Measurements from ENCODE around the gene C1orf53.
"Not testable (repeated sequence)": the region's sequence is repeated elsewhere in the genome, so short reads cannot be mapped to it uniquely, and the experiment has no call there.

The C1orf53 gene

GRCh38 chr1:197902454-197903195, at the start of gene C1orf53:
Gene C1orf53, plus strand, starts transcription at chr1:197902630. Its CDS starts 20 bp downstream, at chr1:197902650.
- peak; percentile 97 for DNase-seq (ENCODE audit: low spot score)

GRCh38 chr1:197855751-197856150, 46.7 kb upstream of the C1orf53 start:
- not testable (repeated sequence) for DNase-seq (ENCODE audit: low spot score)

DNA sequence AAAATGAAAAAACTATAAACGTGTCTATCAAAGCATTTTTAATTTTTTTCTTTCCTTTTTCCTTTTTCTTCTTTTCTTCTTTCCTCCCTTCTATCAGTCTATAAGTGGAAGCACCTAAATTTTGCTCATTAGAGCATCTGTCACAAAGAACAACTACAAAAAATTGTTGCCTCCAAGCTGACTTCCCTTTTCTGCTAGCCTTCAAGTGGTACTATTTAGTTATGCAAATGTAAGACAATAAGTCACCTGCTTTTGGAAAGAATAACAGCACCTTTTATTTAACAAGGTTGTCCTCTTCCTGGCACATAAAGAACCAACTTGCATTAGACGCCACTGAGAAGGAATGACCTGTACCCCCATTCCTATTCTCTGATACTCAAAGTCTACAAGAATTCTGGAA, 45.0 kb upstream of the C1orf53 start:
- DNase-seq (ENCODE audit: low spot score) = no peak

GRCh38 chr1:197859024-197859423, 43.4 kb upstream of the C1orf53 start:
- DNase-seq (ENCODE audit: low spot score) = no peak

DNA sequence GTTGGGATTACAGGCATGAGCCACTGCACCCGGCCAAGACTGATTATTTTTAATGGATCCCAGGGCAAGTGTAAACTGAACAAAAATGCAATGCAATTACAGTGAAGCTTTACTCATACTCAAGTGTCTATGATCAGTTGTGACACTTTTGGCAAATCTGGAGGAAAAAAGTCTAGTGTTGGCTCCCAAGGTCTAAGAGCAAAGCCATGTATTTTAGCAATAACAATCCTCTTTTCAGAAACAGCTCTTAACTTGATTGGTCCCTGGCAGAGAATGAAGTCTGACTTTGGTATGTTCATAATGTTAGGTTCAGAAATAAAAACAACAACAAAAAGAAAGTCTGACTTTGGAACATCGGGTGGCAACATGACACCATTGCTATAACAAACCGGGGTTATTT, 40.2 kb upstream of the C1orf53 start:
- no peak for DNase-seq (ENCODE audit: low spot score)

DNA sequence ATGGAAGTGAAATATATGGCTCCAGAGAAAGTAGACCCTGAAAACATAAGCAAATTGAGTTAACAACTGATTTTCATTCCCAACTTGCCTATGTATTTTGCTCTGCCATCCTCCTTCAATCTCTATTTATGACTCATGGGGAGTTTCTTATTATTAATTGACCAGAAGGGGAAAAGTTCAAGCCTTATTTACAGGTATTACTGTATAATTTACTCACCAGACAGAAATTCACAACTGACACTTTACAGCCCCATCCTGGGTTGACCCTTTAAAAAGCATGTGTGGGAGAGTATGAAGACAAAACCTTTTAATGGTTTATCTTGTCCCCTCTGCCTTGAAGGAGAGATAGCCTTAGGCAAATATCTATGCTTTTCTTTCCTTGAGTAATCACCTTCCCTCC, 39.8 kb upstream of the C1orf53 start:
- DNase-seq (ENCODE audit: low spot score) = no peak

GRCh38 chr1:197865809-197866208, 36.6 kb upstream of the C1orf53 start:
- DNase-seq (ENCODE audit: low spot score) = no peak

DNA sequence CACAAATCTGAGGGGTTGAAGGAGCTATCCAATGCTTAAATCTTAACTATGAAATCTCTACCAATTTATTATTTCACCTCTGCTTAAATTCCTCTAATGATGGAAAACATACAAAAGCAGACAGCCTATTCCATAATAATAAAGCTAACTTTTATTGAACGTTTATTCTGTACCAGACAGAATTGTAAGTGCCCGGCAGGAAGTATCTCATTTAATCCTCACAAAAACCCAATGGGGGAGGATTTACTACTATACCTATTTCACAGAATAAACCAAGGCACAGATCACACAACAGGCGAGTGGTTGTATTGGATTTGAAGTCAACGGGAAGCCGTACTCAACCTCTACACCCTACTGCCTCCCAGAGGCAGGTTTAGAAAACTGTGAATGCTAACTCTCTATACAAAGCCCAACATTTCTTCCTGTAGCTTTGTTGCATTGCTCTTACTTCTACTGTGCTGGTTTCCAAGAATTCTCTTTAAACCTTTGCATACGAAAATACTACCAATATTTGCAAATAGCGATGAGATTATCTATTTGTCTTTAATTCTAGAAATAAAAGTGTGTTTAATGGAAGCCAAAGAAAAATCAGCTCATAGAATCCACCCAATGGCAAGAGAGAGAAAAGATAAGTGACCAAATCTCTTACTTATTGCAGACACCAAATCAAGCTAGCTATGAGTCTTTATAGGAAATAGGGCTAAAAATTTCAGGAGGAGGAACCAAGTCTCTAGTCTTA, 33.5 kb upstream of the C1orf53 start:
- DNase-seq (ENCODE audit: low spot score) = peak; percentile 68

DNA sequence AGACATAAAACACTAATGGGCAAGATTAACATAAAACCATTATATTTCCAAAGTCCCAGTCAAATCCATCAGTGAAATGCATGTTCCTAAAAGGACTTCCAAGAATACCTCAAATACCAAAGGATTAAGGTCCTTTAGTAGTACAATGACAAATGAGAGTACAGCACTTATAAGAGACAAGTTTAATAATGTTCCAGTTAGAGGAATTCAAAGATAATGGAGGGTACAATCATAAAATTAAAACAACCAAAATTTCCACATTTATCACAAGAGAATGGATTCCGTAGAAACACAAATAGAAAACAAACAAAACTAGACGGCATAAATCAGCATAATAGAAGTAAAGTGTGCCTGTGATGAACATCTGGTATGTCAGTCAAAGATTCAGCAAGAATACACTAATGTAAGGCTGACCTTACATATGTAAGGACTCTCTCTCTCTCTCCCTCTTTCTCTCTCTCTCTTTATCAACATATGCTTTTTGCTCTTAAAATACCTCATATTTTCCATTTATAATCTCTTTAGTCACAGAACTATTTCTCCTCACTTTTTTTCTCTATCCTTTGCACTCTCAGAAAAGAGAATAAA, 32.8 kb upstream of the C1orf53 start:
- DNase-seq (ENCODE audit: low spot score) = no peak

GRCh38 chr1:197876894-197877293, 25.5 kb upstream of the C1orf53 start:
- no peak for DNase-seq (ENCODE audit: low spot score)

- DNase-seq (ENCODE audit: low spot score) = not testable (repeated sequence)
Measured at GRCh38 chr1:197880385-197880784, 22.0 kb upstream of the C1orf53 start.

- not testable (repeated sequence) for DNase-seq (ENCODE audit: low spot score)
Measured at GRCh38 chr1:197882241-197882640, 20.2 kb upstream of the C1orf53 start.

DNA sequence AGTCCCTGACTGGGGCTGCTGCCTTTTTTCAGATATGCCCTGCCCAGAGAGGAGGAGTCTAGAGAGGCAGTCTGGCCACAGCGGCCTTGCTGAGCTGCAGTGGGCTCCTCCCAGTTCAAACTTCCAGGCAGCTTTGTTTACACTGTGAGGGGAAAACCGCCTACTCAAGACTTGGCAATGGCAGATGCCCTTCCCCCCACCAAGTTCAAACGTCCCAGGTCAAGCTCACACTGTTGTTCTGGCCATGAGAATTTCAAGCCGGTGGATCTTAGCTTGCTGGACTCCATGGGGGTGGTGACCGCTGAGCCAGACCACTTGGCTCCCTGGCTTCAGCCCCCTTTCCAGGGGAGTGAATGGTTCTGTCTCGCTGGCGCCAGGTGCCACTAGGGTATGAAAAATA, 18.3 kb upstream of the C1orf53 start:
- no peak for DNase-seq (ENCODE audit: low spot score)

DNA sequence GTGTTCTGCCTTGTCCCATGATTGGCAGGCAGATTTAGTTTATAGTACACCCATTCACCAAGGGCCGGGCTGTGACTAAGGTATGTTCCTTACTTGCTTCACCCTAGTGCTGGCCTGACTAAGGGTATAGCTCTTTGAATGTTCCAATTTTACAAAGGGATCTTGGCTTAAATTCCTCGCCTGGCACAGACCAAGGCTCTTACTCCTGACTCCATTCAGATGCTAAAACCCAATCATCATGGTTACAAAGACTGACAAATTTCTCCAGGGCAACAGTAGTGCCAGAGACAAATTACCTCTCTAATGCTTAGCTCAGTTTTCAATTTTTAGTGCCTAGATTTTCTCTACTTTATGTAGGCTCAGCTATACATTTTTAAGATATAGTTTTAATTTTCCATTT, 11.5 kb upstream of the C1orf53 start:
- DNase-seq (ENCODE audit: low spot score) = peak; percentile 35

DNA sequence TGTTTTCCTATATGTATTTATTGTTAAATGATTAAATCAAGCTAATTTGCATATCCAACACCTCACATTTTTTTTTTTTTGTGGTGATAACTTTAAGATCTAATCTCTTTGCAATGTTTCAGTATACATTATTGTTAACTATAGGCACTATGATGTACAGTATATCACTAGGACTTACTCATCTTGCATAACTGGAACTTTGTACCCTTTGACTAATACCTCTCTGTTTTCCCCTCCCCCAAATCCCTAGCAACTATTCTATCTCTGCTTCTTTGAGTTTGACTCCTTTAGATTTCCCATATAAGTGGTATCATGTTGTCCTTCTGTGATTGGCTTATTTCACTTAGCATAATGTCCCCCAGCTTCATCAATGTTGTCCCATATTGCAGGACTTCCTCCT, 9.7 kb upstream of the C1orf53 start:
- DNase-seq (ENCODE audit: low spot score) = no peak

- DNase-seq (ENCODE audit: low spot score) = no peak
Measured at GRCh38 chr1:197896301-197896700, 6.1 kb upstream of the C1orf53 start.

DNA sequence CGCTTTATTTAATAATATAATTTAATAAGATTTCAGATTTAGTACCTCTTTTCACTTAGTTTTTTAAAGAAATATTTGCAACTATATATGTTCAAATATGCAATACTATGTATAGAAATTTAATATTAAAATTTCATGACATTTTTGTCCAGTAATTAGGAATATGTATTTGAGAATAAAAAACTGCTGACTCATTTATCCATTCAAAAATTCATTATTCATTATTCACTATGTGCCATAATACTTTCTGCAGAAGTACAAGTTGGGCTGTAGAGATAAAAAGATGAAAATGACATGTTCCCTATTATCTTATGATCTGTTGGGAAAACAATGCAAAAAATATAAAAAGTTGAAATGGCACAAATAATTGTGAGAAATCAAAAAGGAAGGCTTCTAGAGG, 3.4 kb upstream of the C1orf53 start:
- DNase-seq (ENCODE audit: low spot score) = no peak

DNA sequence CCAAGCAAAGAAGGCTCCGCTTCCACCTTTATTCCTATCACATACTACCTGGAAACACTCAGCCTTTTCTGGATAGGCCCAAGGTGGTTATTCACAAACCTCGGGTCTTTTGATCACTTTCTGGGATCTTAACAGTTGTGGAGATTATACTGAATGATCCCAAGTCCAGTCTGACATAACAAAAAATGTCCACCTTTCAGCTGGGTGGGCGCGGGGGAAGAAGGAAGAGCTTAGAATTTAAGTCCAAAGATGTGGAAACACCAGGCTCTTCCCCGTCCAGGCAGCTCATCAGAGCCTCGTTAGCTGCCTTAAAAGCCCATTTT, 338 bp upstream of the C1orf53 start:
- DNase-seq (ENCODE audit: low spot score) = no peak

- DNase-seq (ENCODE audit: low spot score) = no peak
Measured at GRCh38 chr1:197903196-197903514, 725 bp downstream of the C1orf53 start.

DNA sequence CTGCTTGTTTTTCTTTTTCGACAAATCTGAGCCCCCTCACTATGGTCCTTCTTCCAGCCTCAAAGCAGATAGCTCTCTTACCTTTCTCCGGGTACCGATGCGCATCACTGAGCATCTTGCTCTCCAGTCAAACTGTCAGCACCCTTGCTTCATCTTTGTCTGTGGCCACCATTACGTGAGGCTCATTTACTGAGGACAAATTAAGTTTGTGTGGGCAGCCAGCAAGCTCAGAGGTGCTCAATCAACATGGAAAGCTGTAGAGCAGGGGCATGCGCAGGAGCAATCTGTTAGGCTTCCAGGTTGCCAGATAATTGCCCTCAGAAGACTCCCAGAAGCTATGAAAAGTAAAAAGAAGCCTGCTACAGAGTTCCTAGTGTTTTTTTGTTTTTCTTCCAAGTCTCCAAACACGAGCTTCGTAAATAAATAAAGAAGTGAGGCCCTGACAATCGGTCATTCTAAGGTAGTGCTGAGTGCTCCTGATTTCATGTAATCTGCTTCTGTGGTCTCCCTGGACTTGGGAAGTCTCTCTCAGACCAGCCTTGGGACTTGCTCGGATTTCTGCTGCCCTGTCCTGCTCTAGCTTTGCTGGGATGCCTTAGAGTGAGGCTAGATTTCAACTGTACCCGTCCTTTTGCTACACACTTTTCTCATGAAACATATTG, 1.8 kb downstream of the C1orf53 start:
- DNase-seq (ENCODE audit: low spot score) = no peak

- no peak for DNase-seq (ENCODE audit: low spot score)
Measured at GRCh38 chr1:197905699-197906351, 3.4 kb downstream of the C1orf53 start.

GRCh38 chr1:197907846-197908616, 5.6 kb downstream of the C1orf53 start:
- DNase-seq (ENCODE audit: low spot score) = no peak

All from iPS-NIHi11 (cell line).